ENCODE results near the gene CLPTM1L.
"Not testable (repeated sequence)": the region's sequence is repeated elsewhere in the genome, so short reads cannot be mapped to it uniquely, and the experiment has no call there.

CLPTM1L gene

GRCh38 chr5:1278656-1279442 lies 66.0 kb downstream of the CLPTM1L start:
- no peaks in the 10 kb centered on the region for H3K36me3 Mint-ChIP-seq (ENCODE audit: low read depth)
- no peak overlapping the region for H3K27ac Mint-ChIP-seq
- H3K9me3 Mint-ChIP-seq, result peaks cover 21% of the 10 kb centered on the region
- intact Hi-C loops (cut with micrococcal nuclease), result no loop called here
- H3K27me3 Mint-ChIP-seq, result no peaks in the 10 kb centered on the region
- no peaks in the 10 kb centered on the region for H3K4me1 Mint-ChIP-seq (ENCODE audit: low read depth)
- H3K4me3 Mint-ChIP-seq, result no peak overlapping the region

GRCh38 chr5:1278216-1278615 lies 66.7 kb downstream of the CLPTM1L start:
- Mint-ChIP-seq H3K4me3 (no peak overlapping the region), H3K36me3 (ENCODE audit: low read depth) (no peaks in the 10 kb centered on the region), H3K4me1 (ENCODE audit: low read depth) (no peaks in the 10 kb centered on the region), H3K27me3 (no peaks in the 10 kb centered on the region), H3K9me3 (peaks cover 21% of the 10 kb centered on the region), H3K27ac (no peak overlapping the region)
- intact Hi-C loops (cut with micrococcal nuclease), result no loop called here

GRCh38 chr5:1277781-1278180 lies 67.1 kb downstream of the CLPTM1L start:
- H3K27me3 Mint-ChIP-seq, result no peaks in the 10 kb centered on the region
- intact Hi-C loops (cut with micrococcal nuclease), result no loop called here
- no peak overlapping the region for H3K27ac Mint-ChIP-seq
- H3K4me3 Mint-ChIP-seq, result no peak overlapping the region
- H3K9me3 Mint-ChIP-seq, result peaks cover 21% of the 10 kb centered on the region
- H3K36me3 Mint-ChIP-seq (ENCODE audit: low read depth), result no peaks in the 10 kb centered on the region
- H3K4me1 Mint-ChIP-seq (ENCODE audit: low read depth), result no peaks in the 10 kb centered on the region

DNA sequence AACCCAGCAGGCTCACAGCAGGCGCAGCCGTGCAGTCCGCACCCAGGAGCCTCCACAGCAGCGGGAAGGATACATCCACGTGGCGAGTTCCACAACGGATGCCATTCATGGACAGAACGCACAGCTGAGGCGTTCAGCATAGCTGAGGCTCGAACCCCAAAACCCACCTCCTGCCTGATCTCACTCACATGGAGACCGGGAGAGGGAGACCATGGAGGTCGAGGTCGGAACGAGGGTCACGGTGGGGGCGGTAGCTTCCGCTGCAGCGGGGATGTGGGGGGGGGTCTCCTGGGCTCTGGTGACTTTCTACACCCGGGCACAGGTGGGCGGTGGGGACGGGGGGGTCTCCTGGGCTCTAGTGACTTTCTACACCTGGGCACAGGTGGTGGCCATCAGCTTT lies 67.6 kb downstream of the CLPTM1L start:
- no peaks in the 10 kb centered on the region for H3K27me3 Mint-ChIP-seq
- H3K9me3 Mint-ChIP-seq, result peaks cover 21% of the 10 kb centered on the region
- no peak overlapping the region for H3K27ac Mint-ChIP-seq
- intact Hi-C loops (cut with micrococcal nuclease), result no loop called here
- no peak overlapping the region for H3K4me3 Mint-ChIP-seq
- no peaks in the 10 kb centered on the region for H3K4me1 Mint-ChIP-seq (ENCODE audit: low read depth)
- H3K36me3 Mint-ChIP-seq (ENCODE audit: low read depth), result no peaks in the 10 kb centered on the region

DNA sequence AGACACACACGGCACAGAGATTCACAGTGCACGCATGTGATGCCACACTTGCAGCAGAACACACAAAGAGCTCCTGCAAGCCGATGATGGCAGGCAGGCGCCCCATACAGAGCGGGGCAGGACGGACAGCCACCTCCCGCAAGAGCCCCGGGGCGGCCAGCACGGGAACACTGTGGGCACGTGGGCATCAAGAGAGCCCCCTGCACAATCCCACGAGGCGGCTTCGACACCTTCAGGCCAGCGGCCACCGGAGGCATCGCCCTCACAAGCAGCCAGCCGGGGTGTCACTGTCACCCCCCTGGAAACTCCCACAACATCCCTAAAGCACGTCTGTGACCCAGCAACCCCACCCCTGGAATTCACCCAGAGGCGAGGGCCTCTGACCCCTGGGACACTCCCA lies 68.0 kb downstream of the CLPTM1L start:
- Mint-ChIP-seq H3K4me3 (no peak overlapping the region), H3K9me3 (peaks cover 21% of the 10 kb centered on the region), H3K4me1 (ENCODE audit: low read depth) (no peaks in the 10 kb centered on the region), H3K27ac (no peak overlapping the region), H3K27me3 (no peaks in the 10 kb centered on the region), H3K36me3 (ENCODE audit: low read depth) (no peaks in the 10 kb centered on the region)
- intact Hi-C loops (cut with micrococcal nuclease), result no loop called here

- intact Hi-C loops (cut with micrococcal nuclease); H3K4me3 Mint-ChIP-seq; H3K4me1 Mint-ChIP-seq (ENCODE audit: low read depth); H3K36me3 Mint-ChIP-seq (ENCODE audit: low read depth); H3K27ac Mint-ChIP-seq; H3K27me3 Mint-ChIP-seq: not testable (repeated sequence)
- peaks cover 21% of the 10 kb centered on the region for H3K9me3 Mint-ChIP-seq
These were observed 69.2 kb downstream of the CLPTM1L start for GRCh38 chr5:1275397-1276391.

DNA sequence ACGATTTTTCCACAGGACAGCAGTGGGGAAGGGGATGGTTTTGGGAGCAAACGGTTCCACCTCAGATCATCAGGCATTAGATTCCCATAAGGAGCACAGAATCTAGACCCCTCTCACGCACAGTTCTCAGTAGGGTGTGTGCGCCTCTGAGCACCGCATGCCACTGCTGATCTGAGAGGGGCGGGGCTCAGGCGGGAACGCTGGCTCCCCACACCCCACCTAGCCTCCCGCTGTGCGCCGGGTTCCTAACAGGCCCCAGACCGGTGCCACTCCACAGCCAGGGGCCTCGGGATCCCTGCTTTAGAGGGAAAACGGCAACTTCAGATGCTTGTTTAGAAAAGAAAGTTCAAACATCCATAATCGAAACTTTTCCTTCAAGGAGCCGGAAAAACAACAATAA lies 70.4 kb downstream of the CLPTM1L start:
- Mint-ChIP-seq H3K27me3 (no peaks in the 10 kb centered on the region), H3K9me3 (peaks cover 21% of the 10 kb centered on the region), H3K36me3 (ENCODE audit: low read depth) (no peaks in the 10 kb centered on the region), H3K4me1 (ENCODE audit: low read depth) (no peaks in the 10 kb centered on the region), H3K4me3 (no peak overlapping the region), H3K27ac (no peak overlapping the region)
- intact Hi-C loops (cut with micrococcal nuclease), result no loop called here

GRCh38 chr5:1273745-1274144 lies 71.2 kb downstream of the CLPTM1L start:
- Mint-ChIP-seq H3K9me3 (peaks cover 17% of the 10 kb centered on the region), H3K4me3 (no peak overlapping the region), H3K27me3 (no peaks in the 10 kb centered on the region), H3K27ac (no peak overlapping the region), H3K4me1 (ENCODE audit: low read depth) (no peaks in the 10 kb centered on the region), H3K36me3 (ENCODE audit: low read depth) (no peaks in the 10 kb centered on the region)
- intact Hi-C loops (cut with micrococcal nuclease), result no loop called here

DNA sequence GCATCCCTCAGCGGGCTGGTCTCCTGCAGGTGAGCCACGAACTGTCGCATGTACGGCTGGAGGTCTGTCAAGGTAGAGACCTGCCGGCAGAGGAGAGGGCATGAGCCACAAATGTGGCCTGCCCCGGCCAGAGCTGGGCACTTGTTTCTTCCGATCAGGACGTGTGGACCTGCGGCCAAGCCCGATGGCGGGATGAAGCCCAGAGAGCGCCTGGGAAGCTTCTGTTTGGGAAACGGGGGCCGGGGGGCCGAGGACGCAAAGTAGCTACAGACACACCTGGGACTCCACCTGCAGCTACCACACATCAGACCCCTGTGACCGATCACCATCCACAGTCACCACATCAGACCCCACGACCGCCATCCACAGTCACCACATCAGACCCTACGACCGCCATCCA lies 72.7 kb downstream of the CLPTM1L start:
- no peak overlapping the region for H3K4me3 Mint-ChIP-seq
- intact Hi-C loops (cut with micrococcal nuclease), result no loop called here
- peaks cover 2% of the 10 kb centered on the region for H3K9me3 Mint-ChIP-seq
- no peaks in the 10 kb centered on the region for H3K36me3 Mint-ChIP-seq (ENCODE audit: low read depth)
- no peak overlapping the region for H3K27ac Mint-ChIP-seq
- H3K27me3 Mint-ChIP-seq, result no peaks in the 10 kb centered on the region
- H3K4me1 Mint-ChIP-seq (ENCODE audit: low read depth), result no peaks in the 10 kb centered on the region

- Mint-ChIP-seq H3K9me3 (no peaks in the 10 kb centered on the region), H3K27me3 (no peaks in the 10 kb centered on the region), H3K4me3 (no peak overlapping the region), H3K36me3 (ENCODE audit: low read depth) (no peaks in the 10 kb centered on the region), H3K4me1 (ENCODE audit: low read depth) (no peaks in the 10 kb centered on the region), H3K27ac (no peak overlapping the region)
- intact Hi-C loops (cut with micrococcal nuclease), result no loop called here
These were observed 73.7 kb downstream of the CLPTM1L start for GRCh38 chr5:1270933-1271914.

DNA sequence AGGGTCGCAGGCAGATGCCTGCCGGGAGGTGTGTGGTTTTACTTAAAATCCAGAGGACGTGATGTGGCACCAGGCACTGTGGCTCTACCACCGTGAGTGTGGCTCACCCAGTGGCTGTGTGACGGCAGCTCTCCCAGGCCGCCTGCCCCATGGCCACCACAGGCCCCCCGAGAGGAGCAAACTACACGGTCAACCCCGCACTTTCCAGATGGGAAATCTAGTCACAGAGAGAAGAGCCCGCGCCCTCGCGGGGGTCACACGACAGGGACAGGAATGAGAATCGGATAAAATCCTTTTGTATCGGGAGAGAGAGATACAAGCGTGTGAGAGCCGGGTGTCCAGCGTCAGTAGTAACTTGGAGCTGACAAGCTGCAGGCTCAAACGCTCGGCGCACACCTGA lies 74.5 kb downstream of the CLPTM1L start:
- Mint-ChIP-seq H3K4me1 (ENCODE audit: low read depth) (no peaks in the 10 kb centered on the region), H3K9me3 (no peaks in the 10 kb centered on the region)

DNA sequence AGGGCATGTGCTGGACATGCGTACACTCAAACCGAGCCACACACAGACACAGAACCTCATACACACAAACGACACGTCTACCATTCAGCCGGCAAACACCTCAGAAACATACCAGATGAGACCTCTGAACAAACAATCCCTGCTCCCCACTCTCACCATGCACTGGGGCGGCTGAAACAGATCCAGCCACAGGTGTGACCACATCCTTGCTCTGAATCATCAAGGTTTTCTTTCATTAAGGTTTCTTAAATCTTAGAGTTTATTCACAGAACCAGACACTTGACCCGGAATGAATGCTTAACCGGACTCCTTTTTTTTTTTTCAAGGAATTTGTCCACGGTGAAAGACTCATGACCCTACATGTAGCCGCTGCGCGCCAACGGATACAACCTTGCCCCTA lies 76.2 kb downstream of the CLPTM1L start:
- Mint-ChIP-seq H3K9me3 (peaks cover 6% of the 10 kb centered on the region), H3K4me3 (no peak overlapping the region), H3K4me1 (ENCODE audit: low read depth) (no peaks in the 10 kb centered on the region), H3K27me3 (no peaks in the 10 kb centered on the region), H3K36me3 (ENCODE audit: low read depth) (no peaks in the 10 kb centered on the region), H3K27ac (no peak overlapping the region)
- intact Hi-C loops (cut with micrococcal nuclease), result no loop called here

More for the DNA sequence above, 74.5 kb downstream of the CLPTM1L start:
- Mint-ChIP-seq H3K4me3 (no peak overlapping the region), H3K36me3 (ENCODE audit: low read depth) (no peaks in the 10 kb centered on the region), H3K27ac (no peak overlapping the region), H3K27me3 (no peaks in the 10 kb centered on the region)
- intact Hi-C loops (cut with micrococcal nuclease), result no loop called here

DNA sequence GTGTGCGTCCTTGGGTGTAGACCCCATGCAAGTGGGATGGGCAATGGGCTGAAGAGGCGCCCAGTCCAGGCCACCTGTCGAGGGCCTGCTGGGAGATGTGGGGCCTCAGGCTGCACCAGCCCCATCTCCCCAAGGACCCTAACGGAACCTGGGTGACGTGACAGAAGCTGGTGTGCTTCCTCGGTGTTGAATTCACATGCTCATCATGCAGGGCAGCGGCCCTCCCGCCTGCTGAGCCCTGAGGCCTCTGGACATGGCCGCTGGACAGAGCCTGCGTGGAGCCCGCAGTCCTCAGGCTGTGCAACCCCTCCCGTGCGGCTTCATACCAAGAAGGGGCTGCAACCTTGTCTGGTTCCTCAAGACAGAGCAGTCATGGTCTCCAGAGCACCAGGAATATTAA lies 76.8 kb downstream of the CLPTM1L start:
- H3K27ac Mint-ChIP-seq, result no peak overlapping the region

More for the DNA sequence above, 76.8 kb downstream of the CLPTM1L start:
- peaks cover 8% of the 10 kb centered on the region for H3K9me3 Mint-ChIP-seq
- intact Hi-C loops (cut with micrococcal nuclease), result no loop called here
- H3K27me3 Mint-ChIP-seq, result no peaks in the 10 kb centered on the region
- H3K36me3 Mint-ChIP-seq (ENCODE audit: low read depth), result no peaks in the 10 kb centered on the region
- no peaks in the 10 kb centered on the region for H3K4me1 Mint-ChIP-seq (ENCODE audit: low read depth)
- no peak overlapping the region for H3K4me3 Mint-ChIP-seq
